ENCODE results near the gene ANKRD9.
"Not testable (repeated sequence)": the region's sequence is repeated elsewhere in the genome, so short reads cannot be mapped to it uniquely, and the experiment has no call there.

ANKRD9 gene, protein sequence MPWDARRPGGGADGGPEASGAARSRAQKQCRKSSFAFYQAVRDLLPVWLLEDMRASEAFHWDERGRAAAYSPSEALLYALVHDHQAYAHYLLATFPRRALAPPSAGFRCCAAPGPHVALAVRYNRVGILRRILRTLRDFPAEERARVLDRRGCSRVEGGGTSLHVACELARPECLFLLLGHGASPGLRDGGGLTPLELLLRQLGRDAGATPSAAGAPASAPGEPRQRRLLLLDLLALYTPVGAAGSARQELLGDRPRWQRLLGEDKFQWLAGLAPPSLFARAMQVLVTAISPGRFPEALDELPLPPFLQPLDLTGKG

DNA sequence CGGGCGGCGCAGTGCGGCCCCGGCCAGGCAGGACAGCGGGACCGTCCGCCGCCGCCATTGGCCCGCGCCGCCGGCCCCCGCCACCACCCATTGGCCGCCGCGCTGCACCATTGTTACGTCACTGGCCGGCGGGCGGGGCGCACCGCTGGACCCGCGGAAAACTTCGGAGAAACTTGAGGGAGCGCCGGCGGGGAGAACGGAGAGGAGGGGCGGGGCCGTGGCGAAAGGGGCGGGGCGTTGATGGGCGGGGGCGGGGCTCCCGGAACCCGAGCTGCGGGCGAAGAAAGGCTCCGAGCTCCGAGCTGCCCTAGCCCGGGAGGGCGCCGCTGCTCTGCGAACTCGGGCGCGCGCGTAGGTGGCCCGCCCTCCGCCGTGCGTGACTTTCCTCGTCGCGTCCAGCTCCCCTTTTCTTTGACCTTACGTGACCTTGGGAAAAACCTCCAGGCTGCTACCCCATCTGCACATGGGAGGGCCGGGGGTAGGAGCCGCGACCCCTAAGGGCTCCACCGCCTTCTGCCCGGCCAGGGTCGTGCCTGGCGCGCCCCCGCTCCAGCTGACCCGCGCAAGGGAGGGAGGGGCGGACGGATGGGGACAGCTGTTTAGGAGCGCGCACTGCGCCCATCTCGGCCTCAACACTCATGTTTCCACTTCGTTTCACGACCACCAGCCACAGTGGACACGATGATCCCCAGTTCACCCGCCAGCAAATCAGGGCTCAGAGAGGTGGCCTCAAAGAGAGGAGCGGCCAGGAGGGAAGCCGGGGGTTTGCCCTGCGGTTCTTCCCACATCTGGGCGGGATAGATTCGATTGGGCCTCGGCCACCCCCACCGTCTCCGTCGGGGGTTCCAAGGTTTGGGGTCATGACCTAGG is at the start of gene ANKRD9:
ANKRD9 (minus strand) TSS at position 31 of the 870 bp plus-strand sequence. CDS start 1,887 bp downstream, outside the sequence.
- no peak for DNase-seq (ENCODE audit: low read depth, low spot score)

DNA sequence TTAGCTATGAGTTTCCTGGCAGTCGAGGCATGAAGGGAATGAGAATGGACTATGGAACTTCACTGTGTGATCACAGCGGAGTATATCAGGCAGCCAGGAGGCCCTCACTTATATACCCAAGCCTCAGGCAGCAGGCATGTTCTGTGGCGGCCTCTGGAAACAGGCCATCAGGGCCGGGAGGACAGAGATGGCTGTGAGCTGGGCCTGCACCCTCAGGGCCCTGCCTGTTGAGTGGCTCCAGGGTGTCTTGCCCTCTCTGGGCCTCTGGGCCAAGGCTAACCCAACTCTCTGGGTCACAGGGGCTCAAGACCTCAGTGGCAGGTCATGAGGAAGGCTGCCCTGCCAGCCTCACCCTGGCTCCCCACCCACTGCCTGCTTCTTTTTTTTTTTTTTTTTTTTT is 49.0 kb upstream of the ANKRD9 start:
- no peak for DNase-seq (ENCODE audit: low read depth, low spot score)

DNA sequence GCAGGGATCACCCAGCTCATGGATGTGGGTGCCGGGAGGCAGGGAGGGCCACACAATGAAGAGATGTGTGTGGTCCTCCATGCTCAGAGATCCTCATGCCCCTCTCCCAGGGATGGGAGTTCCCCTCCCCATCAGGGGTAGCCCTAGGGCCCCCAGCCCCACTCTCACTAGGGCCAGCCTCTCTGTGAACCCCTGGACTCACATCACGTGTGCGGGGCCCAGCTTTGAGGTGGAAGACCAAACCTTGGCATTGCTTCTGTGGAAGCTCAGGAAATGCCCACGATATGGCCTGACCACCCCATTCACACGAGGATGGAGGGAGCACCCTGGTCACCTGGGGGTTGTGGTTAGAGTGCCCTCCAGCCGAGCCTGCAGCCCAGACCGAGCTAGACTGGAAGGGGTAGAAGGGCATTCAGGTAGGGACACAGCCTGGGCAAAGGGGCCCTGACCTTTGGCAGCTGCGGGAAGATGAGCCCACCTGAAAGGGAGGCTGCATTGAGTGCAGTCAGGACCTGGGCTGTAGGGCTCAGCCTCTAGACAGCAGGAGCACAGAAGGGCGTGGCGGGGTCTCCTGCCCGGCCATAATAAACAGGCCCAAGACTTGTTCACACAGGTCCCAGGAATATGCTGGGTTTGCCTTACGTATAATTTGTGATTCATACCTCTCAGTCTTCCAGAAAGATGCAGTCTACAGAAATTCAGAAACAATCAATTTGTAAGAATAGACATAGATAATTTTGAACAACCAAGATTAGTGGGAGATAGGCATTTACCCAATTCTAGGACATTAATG is 48.1 kb upstream of the ANKRD9 start:
- DNase-seq (ENCODE audit: low read depth, low spot score), result no peak

DNA sequence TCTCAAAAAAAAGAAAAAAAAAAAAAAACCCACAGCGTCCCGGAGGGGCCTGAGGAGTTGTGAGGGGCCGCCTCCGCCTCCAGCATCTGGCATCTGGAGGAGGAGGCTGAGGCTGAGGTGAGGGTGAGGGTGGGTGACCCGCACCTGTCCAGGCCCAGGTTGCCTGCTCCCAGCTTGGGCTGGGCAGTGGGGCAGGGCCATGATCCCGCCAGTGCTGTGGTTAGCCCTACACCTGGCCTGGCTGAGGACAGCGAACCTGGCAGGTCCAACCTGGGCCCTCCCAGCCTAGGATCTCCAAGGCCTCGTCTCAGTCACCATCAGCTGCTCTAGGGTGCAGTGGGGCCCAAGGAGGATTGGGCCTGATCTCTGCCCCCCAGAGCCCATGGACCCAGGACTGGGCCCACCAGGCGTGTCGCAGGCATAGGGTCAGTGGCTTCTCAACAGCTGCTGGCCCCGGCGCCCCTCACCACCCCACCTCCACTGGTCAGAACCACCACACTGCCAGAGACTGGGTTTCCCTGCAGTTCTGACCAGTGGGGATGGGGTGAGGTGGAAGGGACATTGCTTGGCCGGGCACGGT is 46.6 kb upstream of the ANKRD9 start:
- no peak for DNase-seq (ENCODE audit: low read depth, low spot score)

DNA sequence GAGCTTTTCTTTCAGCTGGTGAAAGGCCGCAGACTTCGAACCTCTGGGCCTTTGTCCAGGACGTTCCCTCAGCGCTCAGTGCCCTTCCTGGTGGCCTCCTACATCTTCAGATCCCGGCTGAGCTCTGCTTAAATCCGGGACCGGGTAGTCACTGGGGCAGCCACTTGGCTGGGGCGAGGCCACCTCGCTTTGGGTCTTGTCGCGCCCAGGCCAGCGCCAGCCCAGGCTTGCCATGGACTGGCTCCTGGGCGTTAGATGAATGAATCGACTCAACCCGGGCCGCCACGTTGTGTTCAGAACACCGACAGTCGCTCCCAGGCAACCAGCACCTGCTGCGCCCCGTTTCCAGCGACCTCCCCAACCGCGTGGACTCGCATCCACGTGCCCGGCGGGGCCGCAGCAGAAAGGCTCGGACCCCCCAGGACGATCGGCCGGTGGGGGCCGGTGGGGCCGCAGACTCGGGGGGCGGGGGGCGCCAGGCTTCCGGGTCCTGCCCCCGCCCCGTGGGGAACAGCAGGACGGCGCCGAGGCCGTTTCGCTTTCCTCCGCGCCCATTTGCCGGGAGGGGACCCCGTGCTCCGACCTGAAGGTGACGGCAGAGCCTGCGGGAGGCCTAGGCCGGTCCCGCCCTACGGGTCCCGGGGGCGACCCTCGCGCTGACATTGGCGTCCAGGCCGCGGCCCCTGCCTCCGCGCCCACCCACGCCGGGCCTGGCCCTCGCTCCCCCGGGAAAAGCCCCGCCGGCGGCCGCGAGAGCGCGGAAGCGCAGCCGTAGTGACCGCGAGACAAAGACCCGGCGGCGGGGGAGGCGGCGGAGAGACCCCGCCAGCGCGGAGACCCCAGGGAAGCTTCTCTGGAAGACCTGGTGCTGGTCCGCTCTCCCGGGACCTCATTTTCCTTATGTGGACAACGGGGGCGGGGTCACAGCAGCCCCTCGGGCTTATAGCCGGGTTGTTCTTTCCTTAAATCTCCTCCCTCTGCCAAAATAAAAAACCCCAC is 45.5 kb upstream of the ANKRD9 start:
- DNase-seq (ENCODE audit: low read depth, low spot score), result no peak

DNA sequence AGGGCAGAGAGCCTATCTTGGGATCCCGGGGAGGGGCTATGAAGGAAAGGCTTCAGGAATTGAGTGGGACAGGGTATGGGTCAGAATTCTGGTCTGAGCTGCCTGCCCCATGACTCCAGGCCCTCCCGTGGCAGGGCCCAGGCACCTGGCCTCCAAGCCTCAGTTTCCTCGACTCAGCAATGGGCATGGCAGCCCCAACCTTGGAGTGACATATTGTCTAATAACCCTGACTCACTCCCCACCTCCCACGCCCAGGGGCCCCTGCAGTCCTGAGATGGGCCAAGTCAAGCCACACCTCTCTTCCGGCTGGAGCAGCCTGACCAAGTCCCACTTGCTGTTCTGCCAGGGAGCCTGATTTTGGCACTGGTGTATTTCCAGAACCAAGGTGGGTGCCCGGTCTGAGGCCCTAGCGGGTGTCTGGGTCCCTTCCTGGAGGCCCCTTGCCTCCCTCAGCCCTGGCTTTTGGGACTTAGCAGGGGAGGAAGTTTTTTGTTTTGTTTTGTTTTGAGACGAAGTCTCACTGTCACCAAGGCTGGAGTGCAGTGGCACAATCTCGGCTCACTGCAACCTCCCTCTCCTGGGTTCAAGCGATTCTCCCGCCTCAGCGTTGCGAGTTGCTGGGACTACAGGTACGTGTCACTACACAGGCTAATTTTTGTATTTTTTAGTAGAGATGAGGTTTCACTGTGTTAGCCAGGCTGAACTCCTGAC is 42.6 kb upstream of the ANKRD9 start:
- DNase-seq (ENCODE audit: low read depth, low spot score), result no peak

DNA sequence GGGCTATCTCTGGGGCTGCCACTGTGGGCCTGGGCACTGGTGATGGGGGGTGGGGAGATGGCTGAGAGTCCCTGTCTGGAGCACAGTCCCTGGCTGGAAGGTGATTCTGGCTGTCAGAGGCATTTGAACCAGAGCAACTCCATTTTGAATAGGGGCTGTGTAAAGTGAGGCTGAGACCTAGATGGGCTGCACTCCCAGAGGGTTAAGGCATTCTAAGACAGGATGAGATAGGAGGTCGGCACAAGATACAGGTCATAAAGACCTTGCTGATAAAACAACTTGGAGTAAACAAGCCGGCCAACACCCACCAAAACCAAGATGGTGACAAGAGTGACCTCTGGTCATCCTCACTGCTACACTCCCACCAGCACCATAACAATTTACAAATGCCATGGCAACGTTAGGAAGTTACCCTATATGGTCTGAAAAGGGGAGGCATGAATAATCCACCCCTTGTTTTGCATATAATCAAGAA is 41.4 kb upstream of the ANKRD9 start:
- not testable (repeated sequence) for DNase-seq (ENCODE audit: low read depth, low spot score)

DNA sequence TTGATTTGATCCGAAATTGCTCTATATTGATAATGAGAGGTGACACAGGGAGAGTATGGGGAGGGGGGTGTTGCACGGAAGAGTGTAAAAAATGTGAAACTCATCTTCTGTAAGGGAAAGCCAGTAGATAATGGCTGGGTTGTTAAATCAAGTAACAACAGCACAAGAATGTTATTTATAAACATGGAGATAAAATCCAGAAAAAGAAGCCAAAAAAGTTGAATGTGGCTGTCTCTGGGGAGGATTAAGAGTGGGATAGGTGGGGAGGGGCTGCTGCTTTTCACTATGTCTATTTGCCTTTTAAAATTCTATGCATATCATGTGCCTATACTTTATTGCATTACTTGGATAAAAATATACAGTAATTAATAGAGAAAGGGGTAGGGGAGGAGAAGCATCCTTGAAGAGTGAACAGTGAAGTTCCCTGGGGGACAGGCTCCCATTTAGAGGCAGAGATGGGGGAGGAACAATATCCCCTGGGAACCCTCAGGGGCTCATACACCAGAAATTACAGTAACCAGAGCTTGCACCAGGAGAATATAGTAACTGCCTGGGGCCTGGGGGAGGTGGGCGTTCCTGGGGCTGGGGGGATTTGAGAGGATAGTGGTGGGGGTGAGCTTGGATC is 39.2 kb upstream of the ANKRD9 start:
- no peak for DNase-seq (ENCODE audit: low read depth, low spot score)

DNA sequence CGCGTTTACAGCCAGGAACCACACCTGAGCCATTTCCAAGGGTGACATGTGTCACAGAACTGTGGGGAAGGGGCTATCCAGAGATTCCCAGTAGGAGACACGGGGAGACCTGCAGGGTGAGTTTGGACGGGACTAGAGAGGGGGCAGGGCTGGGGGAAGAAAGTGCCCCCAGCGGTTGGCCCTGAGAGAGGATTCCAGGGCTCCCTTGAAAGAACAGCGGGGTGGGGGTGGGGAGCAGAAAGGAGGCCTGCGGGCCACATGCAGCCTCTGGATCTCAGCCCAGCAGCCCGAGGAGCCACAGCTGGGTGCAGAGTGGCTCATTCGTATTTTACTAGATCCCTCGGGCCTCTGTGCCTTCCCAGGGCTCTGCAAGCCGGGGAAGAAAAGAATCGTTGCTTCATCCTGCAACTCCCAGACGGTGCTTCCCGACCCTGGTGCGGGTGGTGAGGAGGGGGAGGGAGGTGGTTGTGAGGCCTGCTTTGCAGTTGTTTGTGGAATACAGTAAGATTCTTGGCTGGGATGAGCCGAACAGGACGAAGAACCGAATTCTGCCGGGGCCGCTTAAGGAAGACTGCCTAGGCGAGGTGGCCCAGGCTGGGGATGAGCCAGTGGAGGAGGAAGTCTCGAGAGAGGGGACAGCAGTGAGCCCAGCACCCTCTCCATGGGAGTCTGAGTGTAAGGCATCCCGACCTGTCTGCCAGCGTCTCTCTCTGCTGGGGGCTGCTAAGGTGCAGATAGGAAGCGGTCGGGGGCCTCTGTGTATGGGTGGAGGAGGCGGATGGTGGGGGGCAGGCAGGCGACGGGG is 36.1 kb upstream of the ANKRD9 start:
- DNase-seq (ENCODE audit: low read depth, low spot score), result no peak

DNA sequence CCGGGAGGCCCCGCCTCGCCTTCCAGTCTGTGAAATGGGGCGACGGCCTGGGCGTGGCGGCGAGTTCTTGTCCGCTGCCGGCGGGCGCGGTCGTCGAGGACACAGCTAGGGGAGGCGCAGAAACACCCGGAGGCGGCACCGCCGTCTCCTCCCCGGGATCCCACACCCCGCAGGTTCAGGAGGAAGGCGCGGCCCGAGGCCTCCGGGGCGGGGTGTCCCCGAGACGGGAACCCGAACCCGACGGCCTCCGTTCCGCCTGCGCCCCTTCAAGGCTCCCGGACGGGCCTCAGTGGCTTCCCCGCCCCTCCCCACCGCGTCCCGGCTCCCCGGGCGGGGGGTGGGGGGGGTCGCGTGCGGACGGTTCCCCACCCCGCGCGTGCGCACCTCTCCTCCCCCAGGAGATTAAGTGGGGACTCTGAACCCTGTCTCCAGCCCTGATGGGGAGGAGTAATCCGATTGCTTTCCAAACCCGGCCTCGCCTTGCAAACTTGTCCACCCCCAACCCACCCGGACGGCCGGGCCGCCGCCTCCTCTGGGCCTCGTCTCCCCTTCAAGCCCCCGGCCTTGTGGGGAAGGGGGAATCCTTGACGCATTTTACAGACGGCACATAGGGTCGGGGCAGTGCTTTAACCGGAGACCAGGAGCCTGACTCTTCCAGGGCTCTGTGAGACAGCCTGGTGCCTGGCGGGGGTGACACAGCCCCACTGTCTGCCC is 35.3 kb upstream of the ANKRD9 start:
- no peak for DNase-seq (ENCODE audit: low read depth, low spot score)

DNA sequence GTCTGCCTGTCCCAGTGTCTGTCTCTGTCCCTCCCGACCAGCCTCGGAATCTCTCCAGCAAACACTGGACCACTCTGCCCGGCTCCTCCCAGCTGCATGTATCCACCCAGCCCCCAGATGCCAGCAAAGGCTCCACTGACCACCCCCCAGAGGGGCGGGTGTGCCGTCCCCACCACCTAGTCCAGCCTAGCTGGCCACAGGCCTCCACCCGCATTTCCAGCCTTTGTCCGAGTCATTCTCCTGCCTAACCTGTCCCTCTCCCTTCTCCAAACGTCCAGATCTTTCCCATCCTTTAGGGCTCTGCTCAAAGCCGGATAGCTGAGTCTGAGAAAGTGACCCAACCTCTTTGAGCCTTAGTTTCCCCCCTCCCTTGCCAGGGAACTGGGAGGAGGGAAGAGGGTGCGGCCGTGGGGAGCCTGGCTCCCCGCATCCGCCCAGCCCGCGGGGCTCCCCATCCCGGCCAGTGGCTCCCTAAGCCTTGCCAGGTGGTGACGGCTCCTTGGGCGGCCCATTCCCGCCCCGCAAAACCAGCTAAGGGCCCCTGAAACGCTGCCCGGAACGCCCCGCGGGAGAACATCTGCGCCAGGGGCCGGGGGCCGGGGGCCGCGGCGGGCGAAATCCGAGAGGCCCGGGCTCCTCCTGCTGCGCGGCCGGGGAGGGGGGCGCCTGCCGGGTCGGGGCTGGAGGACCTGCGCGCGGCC is 34.6 kb upstream of the ANKRD9 start:
- DNase-seq (ENCODE audit: low read depth, low spot score), result no peak

DNA sequence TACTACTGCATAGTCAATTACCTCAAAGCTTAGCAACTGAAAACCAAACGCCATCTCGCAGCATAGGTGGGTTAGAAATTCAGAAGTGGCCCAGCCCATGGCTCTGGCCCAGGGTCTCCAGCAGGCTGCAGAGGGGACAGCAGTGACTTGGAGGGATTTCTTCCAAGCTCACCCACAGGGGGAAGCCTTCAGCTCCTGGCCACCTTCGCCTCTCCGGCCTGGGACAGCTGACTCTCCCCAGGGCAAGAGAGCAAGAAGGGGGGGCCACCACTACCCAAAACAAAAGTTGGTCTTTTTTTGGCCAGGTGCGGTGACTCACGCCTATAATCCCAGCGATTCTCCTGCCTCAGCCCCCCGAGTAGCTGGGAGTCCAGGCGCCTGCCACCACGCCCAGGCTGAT is 32.2 kb upstream of the ANKRD9 start:
- DNase-seq (ENCODE audit: low read depth, low spot score), result no peak

DNA sequence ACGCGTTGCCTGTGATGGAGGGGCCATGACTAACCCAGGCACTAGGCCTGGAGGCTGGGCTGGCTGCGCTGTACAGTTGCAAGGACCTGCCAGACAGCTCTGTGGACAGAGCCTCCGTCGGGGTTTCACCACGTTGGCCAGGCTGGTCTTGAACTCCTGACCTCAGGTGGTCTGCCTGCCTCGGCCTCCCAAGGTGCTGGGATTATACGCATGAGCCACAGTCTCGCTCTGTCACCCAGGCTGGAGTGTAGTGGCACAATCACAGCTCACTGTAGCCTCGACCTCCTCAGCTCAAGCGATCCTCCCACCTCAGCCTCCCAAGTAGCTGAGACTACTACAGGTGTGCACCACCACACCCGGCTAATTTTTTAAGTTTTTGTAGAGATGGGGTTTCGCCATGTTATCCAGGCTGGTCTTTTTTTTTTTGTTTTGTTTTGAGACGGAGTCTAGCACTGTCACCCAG is 31.5 kb upstream of the ANKRD9 start:
- not testable (repeated sequence) for DNase-seq (ENCODE audit: low read depth, low spot score)

DNA sequence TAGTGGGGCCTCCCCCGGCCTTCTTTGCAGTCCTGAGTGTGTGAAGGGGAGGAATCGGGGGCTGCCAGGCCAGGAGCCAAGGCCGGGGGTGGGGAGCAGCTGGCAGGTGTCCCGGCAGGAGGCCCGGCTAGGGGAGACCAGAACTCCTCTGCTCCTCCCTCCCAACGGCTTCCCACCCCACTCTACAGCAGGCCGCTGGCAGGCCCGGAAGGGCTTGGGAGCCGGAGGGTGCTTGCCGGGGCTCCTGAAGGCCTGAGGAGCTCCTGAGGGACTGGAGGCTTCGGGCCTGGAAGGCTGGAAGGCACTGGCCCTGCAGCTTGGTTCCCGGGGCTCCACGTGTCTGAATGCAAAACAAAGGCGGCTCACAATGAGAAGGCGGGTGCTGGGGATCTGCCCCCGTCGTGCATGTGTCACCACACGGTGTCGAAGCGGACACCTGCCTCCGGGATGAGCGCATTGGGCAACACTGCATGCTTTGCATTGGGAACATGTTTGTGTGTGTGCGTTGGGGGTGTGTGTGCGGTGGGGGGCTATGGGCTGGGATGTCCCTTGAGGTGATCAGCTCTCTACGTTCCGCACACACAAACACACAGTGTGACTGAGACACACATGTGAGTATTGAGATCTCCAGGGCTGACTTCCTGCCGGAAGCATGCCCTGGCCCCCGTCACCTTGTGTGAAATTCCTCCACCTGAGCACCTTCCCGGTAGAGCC is 30.9 kb upstream of the ANKRD9 start:
- DNase-seq (ENCODE audit: low read depth, low spot score), result no peak

DNA sequence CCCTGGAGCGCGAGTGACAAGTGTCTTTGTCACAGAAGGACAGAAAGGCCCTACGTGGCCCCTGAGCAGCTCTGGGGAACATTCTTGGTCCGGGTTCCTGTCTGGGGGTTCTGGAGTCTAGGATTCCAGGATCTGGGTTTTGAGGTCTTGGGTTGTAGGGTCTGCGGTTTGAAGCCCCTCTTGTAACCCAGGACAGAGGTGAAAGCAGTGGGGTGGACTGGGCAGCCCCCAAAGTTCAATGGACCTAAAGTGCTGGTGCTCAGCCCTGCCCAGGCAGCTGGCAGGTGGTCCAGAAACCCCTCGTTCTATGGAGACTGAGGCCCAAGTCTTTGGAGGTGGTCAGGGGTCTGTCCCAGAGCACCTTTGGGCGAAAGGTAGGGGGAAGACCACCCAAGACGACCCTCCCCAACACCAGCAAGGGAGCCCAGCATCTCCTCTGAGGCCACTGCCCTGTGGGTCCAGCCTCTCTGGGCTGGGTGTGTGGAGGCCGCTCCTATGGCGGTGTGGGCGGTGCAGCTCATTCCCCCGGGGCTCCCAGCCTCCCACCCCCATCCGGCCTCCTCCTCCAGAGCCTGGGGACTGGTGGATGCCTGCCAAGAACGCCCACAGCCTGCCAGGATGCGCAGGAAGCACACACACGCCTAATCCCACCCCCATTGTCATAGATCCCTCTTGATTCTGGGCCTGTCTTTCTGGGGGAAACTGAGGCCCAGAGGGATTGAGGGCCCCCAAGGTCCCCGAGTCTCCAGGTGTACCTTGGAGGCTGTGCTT is 30.2 kb upstream of the ANKRD9 start:
- no peak for DNase-seq (ENCODE audit: low read depth, low spot score)

Measured in iPS DF 19.7 (cell line).